GM21576 (cell line): Measurements from ENCODE around the gene RABGAP1L.
"Not testable (repeated sequence)": the region's sequence is repeated elsewhere in the genome, so short reads cannot be mapped to it uniquely, and the experiment has no call there.

Experiments used
- ATAC-seq: cut with Tn5 transposase; IDR thresholded peaks from one replicate; pipeline ENCODE4 v1.9.1; 2021; ENCODE audit warnings: mild to moderate bottlenecking, moderate library complexity; ENCODE audit not compliant: unreplicated experiment

Gene RABGAP1L

GRCh38 chr1:174153085-174153824 is 6.1 kb upstream of the RABGAP1L start:
- ATAC-seq, result peak; percentile 33

GRCh38 chr1:174153825-174154107 is 5.6 kb upstream of the RABGAP1L start:
- no peak for ATAC-seq

GRCh38 chr1:174156437-174156836 is 2.9 kb upstream of the RABGAP1L start:
- ATAC-seq, result no peak

- peak; percentile 39 for ATAC-seq
Observed at GRCh38 chr1:174157157-174157806, 2.0 kb upstream of the RABGAP1L start.

GRCh38 chr1:174158767-174159251 is 511 bp upstream of the RABGAP1L start:
- ATAC-seq, result no peak

- ATAC-seq, result peak; percentile 19
Observed at GRCh38 chr1:174160109-174160473, 771 bp downstream of the RABGAP1L start.

- ATAC-seq, result no peak
Observed at GRCh38 chr1:174160603-174161002, 1.3 kb downstream of the RABGAP1L start.

GRCh38 chr1:174161813-174162212 is 2.5 kb downstream of the RABGAP1L start:
- ATAC-seq, result no peak

GRCh38 chr1:174164826-174165225 is 5.5 kb downstream of the RABGAP1L start:
- ATAC-seq, result no peak

GRCh38 chr1:174165471-174166137 is 6.3 kb downstream of the RABGAP1L start:
- ATAC-seq, result no peak

- no peak for ATAC-seq
Observed at GRCh38 chr1:174166530-174167264, 7.4 kb downstream of the RABGAP1L start.

- ATAC-seq, result no peak
Observed at GRCh38 chr1:174167265-174167803, 8.0 kb downstream of the RABGAP1L start.

- no peak for ATAC-seq
Observed at GRCh38 chr1:174169342-174169741, 10.0 kb downstream of the RABGAP1L start.

GRCh38 chr1:174171073-174171472 is 11.8 kb downstream of the RABGAP1L start:
- ATAC-seq, result no peak

- no peak for ATAC-seq
Observed at GRCh38 chr1:174174461-174175329, 15.4 kb downstream of the RABGAP1L start.

GRCh38 chr1:174178459-174178858 is 19.1 kb downstream of the RABGAP1L start:
- not testable (repeated sequence) for ATAC-seq

- ATAC-seq, result no peak
Observed at GRCh38 chr1:174189428-174190062, 30.2 kb downstream of the RABGAP1L start.

- ATAC-seq, result no peak
Observed at GRCh38 chr1:174190691-174191199, 31.4 kb downstream of the RABGAP1L start.

- ATAC-seq, result no peak
Observed at GRCh38 chr1:174191349-174191862, 32.1 kb downstream of the RABGAP1L start.
